ENCODE measurements around the gene NRDE2. TPM values are rescaled to one million over a fixed set of nuclear protein-coding genes. Genes with fewer than 3 reads are reported as not detected.
"Not testable (repeated sequence)": the region's sequence is repeated elsewhere in the genome, so short reads cannot be mapped to it uniquely, and the experiment has no call there.

Gene NRDE2
- total RNA-seq, 1 donor from 2014 or later: 32.1 TPM

GRCh38 chr14:90278199-90279175 is 53.3 kb downstream of the NRDE2 start:
- intact Hi-C loops (cut with DNase I): no loop called here
- no peak for ATAC-seq
- no peak for DNase-seq (ENCODE audit: low spot score)

DNA sequence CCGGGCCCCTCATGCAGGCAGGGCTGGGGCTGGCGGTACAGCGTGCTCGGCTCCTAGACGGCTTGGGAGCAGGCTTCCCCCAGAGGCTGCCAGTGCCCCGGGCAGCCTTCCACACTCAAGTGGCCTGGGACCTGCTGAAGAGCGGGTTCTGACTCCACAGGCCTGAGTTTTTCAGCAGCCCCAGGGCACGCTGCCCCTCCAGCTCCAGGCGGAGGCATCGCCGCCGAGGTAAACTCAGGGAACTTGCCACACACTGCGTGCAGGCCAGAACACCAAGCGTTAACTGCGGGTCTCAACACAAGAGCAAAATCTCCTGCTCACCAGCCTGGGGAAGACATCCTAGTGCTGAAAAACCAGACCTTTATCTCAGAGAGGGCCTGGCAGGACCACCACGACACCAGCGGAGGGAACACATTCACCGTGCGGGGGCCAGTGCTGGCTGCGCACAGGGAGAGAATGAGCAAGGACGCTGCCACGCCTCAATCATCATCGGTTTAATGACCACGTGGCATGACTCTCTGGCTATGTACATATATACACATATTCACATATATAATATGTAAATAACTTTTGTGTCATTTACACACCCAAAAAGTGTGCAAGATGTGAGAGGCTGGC is 54.1 kb downstream of the NRDE2 start:
- DNase-seq (ENCODE audit: low spot score): no peak
- intact Hi-C loops (cut with DNase I): no loop called here
- no peak for ATAC-seq

DNA sequence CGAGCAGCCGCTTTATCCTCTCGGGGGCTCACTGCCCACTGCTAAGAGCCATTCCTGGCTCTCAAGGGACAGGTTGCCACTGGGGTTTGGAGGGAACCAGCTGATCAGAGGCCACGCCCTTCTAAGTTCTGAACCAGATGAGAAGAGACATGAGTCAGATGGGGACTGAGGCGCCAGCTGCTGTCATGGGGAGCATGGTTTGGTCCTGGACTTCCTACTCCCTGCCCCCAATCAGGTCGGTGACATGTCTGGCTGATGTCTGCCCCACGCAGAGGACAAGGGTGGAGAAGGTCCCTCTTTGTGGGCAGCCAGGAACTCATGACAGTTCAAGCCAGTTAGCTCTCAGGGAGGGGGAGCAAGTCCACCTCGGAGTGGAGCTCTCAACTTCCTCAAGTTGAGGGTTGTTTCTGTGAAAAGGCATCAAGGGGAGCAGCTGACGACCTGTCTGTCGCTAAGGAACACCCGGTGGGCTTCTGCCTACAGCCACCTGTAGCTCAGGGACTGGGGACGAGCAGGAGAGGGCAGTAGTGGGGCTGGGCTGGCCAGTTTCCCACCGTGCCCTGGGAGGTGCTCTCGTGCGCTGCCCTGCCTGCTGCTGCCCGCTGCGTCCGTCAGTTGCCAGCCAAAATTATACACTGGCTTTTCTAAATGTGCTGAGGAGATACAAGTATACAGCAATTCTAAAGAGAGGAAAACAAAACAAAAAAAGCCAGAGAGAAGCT is 54.9 kb downstream of the NRDE2 start:
- intact Hi-C loops (cut with DNase I): no loop called here
- DNase-seq (ENCODE audit: low spot score): no peak
- no peak for ATAC-seq

GRCh38 chr14:90275820-90276219 is 55.9 kb downstream of the NRDE2 start:
- no peak for ATAC-seq
- DNase-seq (ENCODE audit: low spot score): no peak
- intact Hi-C loops (cut with DNase I): no loop called here

DNA sequence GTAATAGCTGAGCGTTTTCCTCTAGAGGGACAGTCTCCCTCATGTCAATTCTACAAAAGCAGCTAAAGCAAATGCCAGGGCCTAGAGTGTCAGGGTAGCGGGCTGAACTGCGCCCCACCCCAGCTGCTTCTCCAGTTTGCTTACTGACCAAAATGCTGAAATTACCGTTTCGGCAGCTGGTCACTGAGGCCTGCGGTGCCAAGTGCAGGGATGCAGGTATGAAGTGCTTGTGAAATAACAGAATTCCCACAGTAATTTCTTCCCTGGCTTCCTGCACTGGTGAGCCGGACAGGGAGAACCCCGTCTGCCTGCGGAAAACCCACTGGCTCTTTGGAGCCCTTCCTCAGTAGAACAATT is 56.3 kb downstream of the NRDE2 start:
- intact Hi-C loops (cut with DNase I): no loop called here
- no peak for DNase-seq (ENCODE audit: low spot score)
- ATAC-seq: no peak

- intact Hi-C loops (cut with DNase I): no loop called here
- ATAC-seq (no peak), DNase-seq (ENCODE audit: low spot score) (no peak)
These were observed 56.8 kb downstream of the NRDE2 start for GRCh38 chr14:90274808-90275457.

GRCh38 chr14:90274019-90274418 is 57.7 kb downstream of the NRDE2 start:
- no peak for DNase-seq (ENCODE audit: low spot score)

DNA sequence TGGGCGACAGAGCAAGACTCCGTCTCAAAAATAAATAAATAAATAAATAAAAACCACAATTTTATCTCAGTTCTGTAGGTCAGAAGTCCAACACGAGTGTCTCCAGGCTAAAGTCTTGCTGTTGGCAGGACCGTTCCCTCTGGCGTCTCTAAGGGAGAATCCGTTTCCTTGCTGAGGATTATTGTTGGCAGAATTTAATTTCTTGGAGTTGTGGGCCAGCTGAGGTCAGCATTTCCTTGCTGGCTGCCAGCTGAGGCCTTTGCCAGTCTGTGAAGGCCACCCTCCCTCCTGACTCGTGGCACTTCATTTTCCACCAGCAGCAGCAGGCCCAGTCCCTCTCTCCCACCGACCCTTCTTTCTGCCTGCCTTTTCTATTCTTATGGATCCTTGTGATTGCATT is 58.2 kb downstream of the NRDE2 start:
- peak; percentile 70 for ATAC-seq
- no peak for DNase-seq (ENCODE audit: low spot score)
- intact Hi-C loops (cut with DNase I): no loop called here

More at GRCh38 chr14:90274019-90274418, 57.7 kb downstream of the NRDE2 start:
- peak; percentile 59 for ATAC-seq
- intact Hi-C loops (cut with DNase I): no loop called here

GRCh38 chr14:90272523-90272922 is 59.2 kb downstream of the NRDE2 start:
- no peak for ATAC-seq
- intact Hi-C loops (cut with DNase I): no loop called here
- no peak for DNase-seq (ENCODE audit: low spot score)

GRCh38 chr14:90268420-90268819 is 63.3 kb downstream of the NRDE2 start:
- no peak for ATAC-seq
- intact Hi-C loops (cut with DNase I): no loop called here
- no peak for DNase-seq (ENCODE audit: low spot score)

- intact Hi-C loops (cut with DNase I): no loop called here
- DNase-seq (ENCODE audit: low spot score): no peak
- ATAC-seq: no peak
These were observed 65.1 kb downstream of the NRDE2 start for GRCh38 chr14:90266441-90267154.

- DNase-seq (ENCODE audit: low spot score): no peak
- no peak for ATAC-seq
These were observed 67.8 kb downstream of the NRDE2 start for GRCh38 chr14:90263748-90264449.

GRCh38 chr14:90256354-90257131 is 75.2 kb downstream of the NRDE2 start, which contains the start of gene PSMC1:
Gene PSMC1 (plus strand): TSS chr14:90256553. CDS start chr14:90256598, 45 bp downstream.
- intact Hi-C loops (cut with DNase I): no loop called here
- ATAC-seq: peak; percentile 99
- peak; percentile 94 for DNase-seq (ENCODE audit: low spot score)

More at GRCh38 chr14:90263748-90264449, 67.8 kb downstream of the NRDE2 start:
- intact Hi-C loops (cut with DNase I): no loop called here

- intact Hi-C loops (cut with DNase I): no loop called here
- no peak for ATAC-seq
- DNase-seq (ENCODE audit: low spot score): no peak
These were observed 75.9 kb downstream of the NRDE2 start for GRCh38 chr14:90255871-90256270.

GRCh38 chr14:90253826-90254225 is 77.9 kb downstream of the NRDE2 start:
- no peak for DNase-seq (ENCODE audit: low spot score)
- intact Hi-C loops (cut with DNase I): no loop called here
- ATAC-seq: no peak

DNA sequence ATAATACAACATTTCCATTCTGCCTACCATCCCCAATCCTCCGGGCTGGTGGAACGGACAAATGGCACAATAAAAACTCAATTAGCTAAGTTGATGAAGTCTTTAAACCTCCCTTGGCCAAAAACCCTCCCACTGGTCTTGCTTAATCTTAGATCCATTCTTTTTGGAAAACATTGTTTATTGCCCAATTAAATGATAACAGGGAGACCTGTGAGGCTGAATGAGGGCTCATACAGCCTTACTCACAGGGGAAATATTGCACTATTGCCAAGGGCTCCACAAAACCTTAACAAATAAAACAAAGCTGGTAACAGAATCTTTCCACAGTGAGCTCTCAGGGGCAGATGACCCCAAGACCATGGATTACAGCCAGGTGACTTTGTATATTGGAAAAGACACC is 83.1 kb downstream of the NRDE2 start:
- no peak for ATAC-seq
- DNase-seq (ENCODE audit: low spot score): no peak
- intact Hi-C loops (cut with DNase I): no loop called here

DNA sequence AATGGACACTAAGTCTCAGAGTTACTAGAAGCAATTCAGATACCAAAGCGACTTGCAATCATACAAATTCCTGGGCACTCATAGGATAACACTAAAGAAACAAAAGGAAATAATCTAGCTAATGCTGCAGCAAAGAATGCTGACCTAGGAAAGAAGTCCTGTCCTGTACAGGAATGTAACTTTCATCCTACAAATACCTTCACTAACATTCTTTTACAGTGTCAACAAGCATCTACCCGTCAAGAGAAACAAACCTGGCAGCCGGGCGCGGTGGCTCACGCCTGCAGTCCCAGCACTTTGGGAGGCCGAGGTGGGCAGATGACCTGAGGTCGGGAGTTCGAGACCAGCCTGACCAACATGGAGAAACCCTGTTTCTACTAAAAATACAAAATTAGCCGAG is 84.3 kb downstream of the NRDE2 start:
- DNase-seq (ENCODE audit: low spot score); ATAC-seq; intact Hi-C loops (cut with DNase I): not testable (repeated sequence)

All from sciatic nerve (tissue), 2 donors.